MCF 10A (cell line): ENCODE results near the gene HOXB6. TPM values are rescaled to one million over a fixed set of nuclear protein-coding genes. Genes with fewer than 3 reads are reported as not detected.
A peak's percentile ranks its signal among the peaks of the same experiment; 100 is the strongest.

Source experiments
- BruUV-seq: library from RNA; stranded (reverse); fragments of 400-500 nt; replicated peaks from 2 replicates; lab custom pipeline; 2021; lab: Mats Ljungman, UMichigan
- CTCF ChIA-PET: fragments of 300-600 bp; sonication (Branson Sonifier 250); formaldehyde crosslinking; extraction: SDS; loops from one replicate; lab custom pipeline; 2021; ENCODE audit warnings: antibody characterized with exemption, inconsistent platforms; lab: Yijun Ruan, JAX
- POLR2A ChIA-PET: fragments of 300-600, 350-650 bp; sonication (Branson Sonifier 250); formaldehyde crosslinking; extraction: SDS; loops from one replicate; lab custom pipeline; 2020; ENCODE audit warnings: antibody characterized with exemption, inconsistent platforms; lab: Yijun Ruan, JAX
- DNase-seq: peaks from one replicate; pipeline ENCODE4 v3.0.0-alpha.2; 2018; ENCODE audit not compliant: unreplicated experiment
- H3K27ac Mint-ChIP-seq: one replicate; pipeline ENCODE4 v1.8.0; 2022; ENCODE audit warnings: mild to moderate bottlenecking, low read depth, mixed read lengths; ENCODE audit not compliant: unreplicated experiment
- H3K27me3 Mint-ChIP-seq: one replicate; pipeline ENCODE4 v1.8.0; 2022; ENCODE audit warnings: mixed read lengths; ENCODE audit not compliant: insufficient read depth, unreplicated experiment
- H3K36me3 Mint-ChIP-seq: one replicate; pipeline ENCODE4 v1.8.0; 2022; ENCODE audit warnings: mild to moderate bottlenecking, moderate library complexity, mixed read lengths; ENCODE audit not compliant: insufficient read depth, unreplicated experiment
- H3K4me1 Mint-ChIP-seq: one replicate; pipeline ENCODE4 v1.8.0; 2022; ENCODE audit warnings: mixed read lengths; ENCODE audit not compliant: insufficient read depth, unreplicated experiment
- H3K4me3 Mint-ChIP-seq: one replicate; pipeline ENCODE4 v1.8.0; 2022; ENCODE audit warnings: mild to moderate bottlenecking, moderate library complexity, mixed read lengths; ENCODE audit not compliant: unreplicated experiment
- H3K9me3 Mint-ChIP-seq: one replicate; pipeline ENCODE4 v1.8.0; 2022; ENCODE audit warnings: mixed read lengths; ENCODE audit not compliant: unreplicated experiment
- CTCF ChIP-seq: fragments of 200-600 bp; IDR thresholded peaks from one replicate; pipeline ENCODE4 v1.8.0; 2022; ENCODE audit warnings: antibody characterized with exemption, mild to moderate bottlenecking; ENCODE audit not compliant: unreplicated experiment
- intact Hi-C: fragments of 100-400 bp; cut with micrococcal nuclease; formaldehyde crosslinking; loops from 2 replicates; pipeline ENCODE4 v1.14.1; 2022
- total RNA-seq: library from RNA; stranded (reverse); gene quantifications from 2 replicates; pipeline ENCODE4 v1.2.3, GENCODE V29; 2022

Gene HOXB6
- total RNA-seq, 1 experiment from 2014 or later, result not detected

- DNase-seq, result peak; percentile 11
- ChIA-PET CTCF (interaction anchor here (0.6 to 1.7 kb wide), 10 partner anchors 8 to 842 kb away, joined by 3 to 5 read pairs (median 3); no protein-coding TSS in a partner anchor), POLR2A (interaction anchor here (0.7 to 1.8 kb wide), 5 partner anchors 10 to 574 kb away, joined by 3 to 5 read pairs (median 3); partner anchors contain the start of gene SNF8)
- Mint-ChIP-seq H3K4me1 (peaks cover 6% of the 10 kb centered on the region), H3K9me3 (no peaks in the 10 kb centered on the region), H3K27me3 (peaks cover 99% of the 10 kb centered on the region), H3K27ac (no peak within 1 kb of the TSS), H3K4me3 (peak within 1 kb of the TSS; percentile 72), H3K36me3 (peaks cover 7% of the 10 kb centered on the region)
- intact Hi-C loops, result no loop called here
- TF ChIP-seq CTCF, result no peak
- BruUV-seq, result no TSS peak
Observed at GRCh38 chr17:48626245-48627117, 21.7 kb upstream of the HOXB6 start, which contains the start of gene HOXB9. HOXB9 (minus strand) TSS chr17:48626358; CDS start chr17:48626269, 89 bp downstream.

- Mint-ChIP-seq H3K36me3 (peaks cover 7% of the 10 kb centered on the region), H3K27ac (no peak overlapping the region), H3K4me1 (peaks cover 6% of the 10 kb centered on the region), H3K27me3 (peaks cover 99% of the 10 kb centered on the region), H3K9me3 (no peaks in the 10 kb centered on the region), H3K4me3 (peak overlapping the region; percentile 72)
- no peak for TF ChIP-seq CTCF
- ChIA-PET CTCF (interaction anchor here (0.6 to 1.7 kb wide), 11 partner anchors 9 to 662 kb away, joined by 3 to 5 read pairs (median 3); no protein-coding TSS in a partner anchor), POLR2A (interaction anchor here (0.6 to 1.8 kb wide), 8 partner anchors 10 to 574 kb away, joined by 3 to 5 read pairs (median 3); partner anchors contain the start of gene SNF8)
- DNase-seq, result peak; percentile 44
- intact Hi-C loops, result no loop called here
- TSS peak; percentile 32 for BruUV-seq
Observed at GRCh38 chr17:48625495-48626244, 20.9 kb upstream of the HOXB6 start.

- no peaks in the 10 kb centered on the region for H3K9me3 Mint-ChIP-seq
- ChIA-PET POLR2A (interaction anchor here (0.6 to 1.8 kb wide), 6 partner anchors 11 to 573 kb away, joined by 3 to 5 read pairs (median 3); partner anchors contain the start of gene SNF8), CTCF (interaction anchor here (0.6 to 1.7 kb wide), 11 partner anchors 8 to 545 kb away, joined by 3 to 6 read pairs (median 3); no protein-coding TSS in a partner anchor)
- H3K4me1 Mint-ChIP-seq, result peaks cover 6% of the 10 kb centered on the region
- H3K36me3 Mint-ChIP-seq, result peaks cover 7% of the 10 kb centered on the region
- no peak overlapping the region for H3K27ac Mint-ChIP-seq
- no TSS peak for BruUV-seq
- no peak for TF ChIP-seq CTCF
- H3K4me3 Mint-ChIP-seq, result peak overlapping the region; percentile 72
- no peak for DNase-seq
- intact Hi-C loops, result no loop called here
- peaks cover 99% of the 10 kb centered on the region for H3K27me3 Mint-ChIP-seq
Observed at GRCh38 chr17:48624544-48625494, 20.0 kb upstream of the HOXB6 start.
